GM18502 (cell line): Measurements from ENCODE around the gene PROZ.
"Not testable (repeated sequence)": the region's sequence is repeated elsewhere in the genome, so short reads cannot be mapped to it uniquely, and the experiment has no call there.

Source experiments
- ATAC-seq: cut with Tn5 transposase; IDR thresholded peaks from one replicate; pipeline ENCODE4 v1.9.1; 2021; ENCODE audit warnings: mild to moderate bottlenecking; ENCODE audit not compliant: unreplicated experiment, poor library complexity

The PROZ gene

DNA sequence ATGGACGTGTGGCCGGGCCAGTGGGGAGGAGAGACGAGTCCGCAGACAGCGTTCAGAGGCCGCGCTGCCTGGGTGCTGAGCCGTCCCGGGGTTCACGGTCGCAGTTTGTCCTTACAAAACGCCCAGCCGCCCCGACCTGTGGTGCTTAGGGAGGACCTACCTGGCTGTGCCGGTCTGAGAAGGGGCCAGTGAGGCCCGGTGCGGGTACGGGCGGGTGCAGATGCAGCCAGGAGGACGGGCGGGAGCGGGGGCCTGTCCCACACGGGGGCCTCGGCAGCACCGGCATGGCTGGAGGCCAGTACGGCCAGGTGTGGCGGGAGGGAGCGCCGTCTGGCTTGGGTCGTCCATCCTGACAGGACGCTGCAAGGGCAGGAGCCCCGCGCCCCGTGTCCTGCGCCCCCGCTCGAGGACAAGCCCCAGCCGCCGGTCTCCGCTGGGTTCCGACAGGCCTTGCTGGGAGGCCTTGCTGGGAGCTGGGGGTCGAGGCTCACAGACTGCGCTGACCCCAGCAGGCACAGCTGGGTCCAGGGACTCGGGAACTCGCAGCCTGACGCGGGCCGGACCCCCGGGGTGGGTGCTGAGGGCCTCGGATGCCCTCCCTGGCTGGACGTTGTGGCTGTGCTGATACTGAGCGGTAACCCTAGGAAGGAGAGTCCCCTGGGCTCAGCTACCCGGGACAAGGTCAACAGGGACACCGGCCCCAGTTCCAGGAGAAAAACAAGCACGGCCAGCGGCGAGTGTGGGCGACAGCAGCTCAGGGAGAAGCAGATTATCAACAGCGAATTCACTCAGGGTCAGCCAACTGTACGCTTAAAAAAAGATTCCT is 5.3 kb upstream of the PROZ start:
- ATAC-seq = peak; percentile 31

DNA sequence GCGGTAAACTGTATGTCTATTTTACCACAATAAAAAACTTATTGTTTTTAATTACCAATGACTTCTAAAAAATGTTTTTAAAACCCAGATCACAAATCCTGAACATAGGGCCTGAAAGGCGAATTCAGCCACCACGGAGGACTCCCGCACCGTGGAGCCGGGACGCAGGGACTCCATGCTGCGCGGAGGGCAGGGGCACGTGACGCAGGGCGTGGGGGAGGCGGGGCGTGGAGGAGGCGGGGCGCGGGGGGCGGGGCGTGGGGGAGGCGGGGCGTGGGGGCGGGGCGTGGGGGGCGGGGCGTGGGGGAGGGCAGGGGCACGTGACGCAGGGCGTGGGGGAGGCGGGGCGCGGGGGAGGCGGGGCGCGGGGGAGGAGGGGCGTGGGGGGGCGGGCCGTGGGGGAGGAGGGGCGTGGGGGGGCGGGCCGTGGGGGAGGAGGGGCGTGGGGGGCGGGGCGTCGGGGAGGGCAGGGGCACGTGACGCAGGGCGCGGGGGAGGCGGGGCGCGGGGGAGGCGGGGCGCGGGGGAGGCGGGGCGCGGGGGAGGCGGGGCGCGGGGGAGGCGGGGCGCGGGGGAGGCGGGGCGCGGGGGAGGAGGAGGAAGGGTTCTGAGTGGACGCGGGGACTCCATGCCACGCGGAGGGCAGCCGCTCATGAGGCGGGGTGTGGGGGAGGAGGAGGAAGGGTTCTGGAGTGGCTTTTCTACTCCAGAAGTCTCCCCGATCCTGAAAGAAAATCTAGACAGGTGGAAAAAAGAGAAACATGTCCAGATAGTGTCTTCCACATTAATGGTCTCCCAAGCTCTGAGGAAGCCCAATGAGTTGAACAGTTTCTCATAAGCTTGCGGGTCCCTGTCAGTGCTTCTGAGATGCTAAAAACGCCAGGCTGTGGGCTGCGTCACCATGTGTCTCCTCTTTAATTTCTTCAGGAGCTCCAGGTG is 4.4 kb upstream of the PROZ start:
- peak; percentile 66 for ATAC-seq

DNA sequence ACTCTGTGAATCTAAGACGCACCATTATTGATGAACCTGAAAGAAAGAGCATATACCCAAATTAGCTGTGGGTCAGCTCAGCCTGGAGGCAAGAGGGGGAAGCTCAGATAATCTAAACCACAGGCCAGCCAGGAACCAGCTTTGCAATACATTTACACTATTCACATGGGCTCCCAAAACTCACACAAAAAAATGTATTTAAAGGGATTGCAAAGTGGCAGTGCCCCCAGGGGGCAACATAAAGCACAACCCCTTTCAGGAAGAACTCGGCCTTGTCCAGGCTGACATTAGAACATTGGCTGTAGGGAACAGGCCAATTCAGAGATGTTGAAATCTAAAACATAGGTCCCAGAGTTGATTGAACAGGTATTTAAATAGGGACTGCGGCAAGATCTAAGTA is 3.2 kb upstream of the PROZ start:
- ATAC-seq = no peak

DNA sequence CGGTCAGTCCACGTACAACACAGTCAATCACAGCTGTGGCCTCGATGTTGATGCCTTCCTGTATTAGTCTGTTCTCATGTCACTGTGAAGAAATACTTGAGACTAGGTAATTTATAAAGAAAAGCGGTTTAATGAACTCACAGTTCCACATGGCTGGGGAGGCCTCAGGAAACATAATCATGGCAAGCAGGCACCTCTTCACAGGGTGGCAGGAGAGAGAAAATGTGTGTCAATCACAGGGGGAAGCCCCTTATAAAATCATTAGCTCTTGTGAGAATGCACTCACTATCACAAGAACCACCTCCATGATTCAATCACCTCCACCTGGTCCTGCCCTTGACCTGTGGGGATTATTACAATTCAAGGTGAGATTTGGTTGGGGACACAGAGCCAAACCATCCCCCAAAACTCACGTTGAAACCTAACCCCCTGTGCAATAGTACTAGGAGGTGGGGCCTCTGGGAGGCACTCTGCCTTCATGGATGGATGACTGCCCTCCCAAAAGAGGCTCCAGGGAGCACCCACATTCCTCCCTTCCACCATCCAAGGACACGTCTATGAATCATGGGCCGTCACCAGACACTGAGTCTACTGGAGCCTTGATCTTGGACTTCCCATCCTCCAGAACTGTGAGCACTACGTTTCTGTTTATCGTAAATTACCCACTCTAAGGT is 2.3 kb upstream of the PROZ start:
- no peak for ATAC-seq

DNA sequence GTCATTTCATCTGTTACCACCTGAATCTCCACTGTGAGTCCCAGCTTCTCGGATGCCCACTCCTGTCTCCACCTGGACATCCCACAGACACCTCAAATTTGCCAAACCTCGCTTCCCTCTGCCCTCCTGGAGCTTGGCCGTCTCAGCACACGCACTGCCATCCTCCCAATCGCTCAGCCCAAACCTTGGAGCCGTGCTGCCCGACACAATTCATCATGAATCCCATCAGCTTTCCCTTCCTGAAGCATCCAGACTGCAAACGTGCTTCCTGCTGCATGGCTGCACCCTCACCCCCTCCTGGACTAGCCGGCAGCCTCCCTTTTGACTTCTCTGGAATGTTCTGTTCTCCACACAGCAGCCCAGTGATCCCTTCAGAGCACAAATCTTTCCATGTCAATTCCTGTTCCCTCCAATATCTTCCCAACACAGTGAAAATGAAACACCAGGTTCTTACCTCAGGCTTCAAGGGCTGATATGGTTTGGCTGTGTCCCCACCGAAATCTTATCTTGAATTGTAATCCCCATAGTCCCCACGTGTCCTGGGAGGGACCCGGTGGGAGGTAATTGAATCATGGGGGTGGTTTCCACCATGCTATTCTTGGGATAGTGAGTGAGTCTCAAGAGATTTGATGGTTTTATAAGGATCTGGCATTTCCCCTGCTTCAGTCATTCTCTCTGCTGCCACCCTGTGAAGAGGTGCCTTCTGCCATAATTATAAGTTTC is 1.1 kb upstream of the PROZ start:
- ATAC-seq = no peak

DNA sequence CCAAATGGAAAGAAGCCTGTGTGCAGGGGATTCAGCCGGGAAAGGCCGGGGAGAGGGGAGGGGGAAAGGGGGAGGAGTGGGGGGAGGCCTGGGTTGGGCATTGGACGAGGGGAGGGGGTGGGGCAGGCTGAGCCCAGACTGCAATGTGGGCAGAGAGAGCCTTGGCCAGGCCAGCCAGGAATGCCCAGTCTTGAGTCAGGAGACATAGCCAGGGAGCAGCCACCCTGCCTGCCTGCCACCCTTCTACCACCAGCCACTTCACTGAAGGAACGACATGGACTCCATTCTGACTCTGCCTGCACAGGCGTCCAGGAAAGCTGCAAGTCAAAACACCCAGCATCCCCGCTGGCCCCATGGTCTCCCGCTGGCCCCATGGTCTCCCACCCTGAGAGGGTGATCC is 498 bp downstream of the PROZ start:
- ATAC-seq = no peak

DNA sequence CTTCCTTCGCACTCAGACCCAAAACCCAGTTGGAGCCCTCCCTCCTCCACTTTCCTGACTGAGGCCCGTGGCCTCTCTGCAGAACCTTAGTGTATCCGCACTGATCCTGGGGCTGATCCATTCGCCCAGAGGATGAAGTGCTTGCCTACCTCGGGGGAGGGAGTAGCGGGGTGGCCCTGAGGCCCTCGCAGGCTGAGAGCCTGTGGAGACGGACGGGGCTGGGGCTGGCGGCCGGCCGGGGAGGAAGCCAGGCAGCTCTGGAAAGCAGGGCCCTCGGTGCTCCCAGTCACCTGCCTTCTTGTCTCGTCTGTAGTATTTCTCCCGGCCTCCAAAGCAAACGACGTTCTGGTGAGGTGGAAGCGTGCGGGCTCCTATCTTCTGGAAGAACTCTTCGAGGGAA is 1.3 kb downstream of the PROZ start:
- ATAC-seq = no peak

DNA sequence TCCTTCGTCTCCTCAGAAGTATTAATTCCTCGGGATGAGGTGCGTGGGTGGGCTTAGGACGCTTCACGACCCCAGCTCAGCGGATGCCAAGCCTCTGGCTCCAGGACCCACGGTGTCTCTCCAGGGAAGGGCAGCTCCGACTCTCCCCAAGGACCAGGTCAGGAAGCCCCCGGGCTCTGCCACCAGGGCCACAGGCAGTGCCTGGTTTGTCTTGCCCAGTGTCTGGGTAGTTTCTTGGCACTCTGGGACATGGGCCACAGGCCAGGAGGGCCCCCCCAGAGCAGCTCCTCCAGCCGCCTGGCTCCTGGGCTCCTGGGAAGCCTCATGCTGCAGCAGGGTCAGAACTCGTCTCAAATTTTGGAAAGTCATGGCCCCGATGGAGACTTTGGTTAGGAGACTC is 2.5 kb downstream of the PROZ start:
- ATAC-seq = no peak

DNA sequence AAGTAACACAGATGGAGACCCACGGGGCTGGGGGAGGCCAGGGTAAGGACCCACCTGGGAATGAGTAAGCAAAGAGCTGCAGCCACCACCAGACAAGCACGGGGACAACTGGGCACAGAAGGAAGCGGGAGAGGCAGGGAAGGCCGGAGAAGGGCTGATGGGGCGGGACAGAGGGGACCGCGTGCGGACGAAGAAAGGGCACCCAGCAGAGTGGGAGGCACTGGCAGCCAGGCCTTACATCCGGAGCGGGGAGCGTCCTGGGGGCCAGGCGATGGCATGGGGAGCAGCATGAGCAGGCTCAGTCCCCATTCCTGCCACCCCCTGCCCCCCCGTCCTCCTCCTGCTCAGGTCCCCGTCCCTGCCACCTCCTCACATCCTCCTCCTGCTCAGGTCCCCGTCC is 3.0 kb downstream of the PROZ start:
- no peak for ATAC-seq

DNA sequence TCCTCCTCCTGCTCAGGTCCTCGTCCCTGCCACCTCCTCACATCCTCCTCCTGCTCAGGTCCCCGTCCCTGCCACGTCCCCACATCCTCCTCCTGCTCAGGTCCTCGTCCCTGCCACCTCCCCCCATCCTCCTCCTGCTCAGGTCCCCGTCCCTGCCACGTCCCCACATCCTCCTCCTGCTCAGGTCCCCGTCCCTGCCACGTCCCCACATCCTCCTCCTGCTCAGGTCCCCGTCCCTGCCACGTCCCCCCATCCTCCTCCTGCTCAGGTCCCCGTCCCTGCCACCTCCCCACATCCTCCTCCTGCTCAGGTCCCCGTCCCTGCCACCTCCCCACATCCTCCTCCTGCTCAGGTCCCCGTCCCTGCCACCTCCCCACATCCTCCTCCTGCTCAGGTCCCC is 3.5 kb downstream of the PROZ start:
- ATAC-seq = not testable (repeated sequence)

DNA sequence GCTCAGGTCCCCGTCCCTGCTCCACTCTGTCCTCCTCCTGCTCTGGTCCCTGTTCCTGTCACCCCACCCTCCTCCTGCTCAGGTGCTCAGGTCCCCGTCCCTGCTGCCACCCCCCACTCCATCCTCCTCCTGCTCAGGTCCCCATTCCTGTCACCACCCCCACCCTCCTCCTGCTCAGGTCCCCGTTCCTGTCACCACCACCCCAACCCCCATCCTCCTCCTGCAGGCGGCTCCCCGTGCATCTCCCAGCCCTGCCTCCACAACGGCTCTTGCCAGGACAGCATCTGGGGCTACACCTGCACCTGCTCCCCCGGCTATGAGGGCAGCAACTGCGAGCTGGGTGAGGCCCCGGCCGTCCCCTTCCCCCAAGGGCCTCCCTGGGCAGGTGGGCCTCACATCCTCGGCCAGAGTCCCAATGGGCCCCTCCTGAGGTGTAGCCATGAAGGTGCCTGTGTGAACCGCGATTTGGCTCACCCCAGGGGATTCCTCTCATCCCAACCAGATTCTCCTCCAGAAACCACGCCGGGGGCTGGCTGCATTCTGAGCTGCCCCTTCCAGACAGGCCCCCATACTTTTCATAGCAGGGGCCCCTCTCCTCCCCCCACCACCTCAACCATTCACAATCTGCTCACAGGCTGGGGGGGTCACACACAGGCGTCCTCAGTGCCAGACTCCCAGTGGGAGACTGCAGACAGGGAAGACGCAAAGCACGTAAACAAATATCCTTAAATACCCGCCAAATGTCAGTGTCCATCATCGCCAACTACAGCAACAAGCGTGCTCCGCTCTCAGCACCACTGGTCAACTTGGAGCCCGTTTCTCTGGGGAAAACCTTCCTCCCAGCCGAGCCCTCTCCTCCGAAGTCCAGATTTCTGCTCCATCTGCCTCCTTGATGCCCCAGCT is 4.6 kb downstream of the PROZ start:
- ATAC-seq = no peak

DNA sequence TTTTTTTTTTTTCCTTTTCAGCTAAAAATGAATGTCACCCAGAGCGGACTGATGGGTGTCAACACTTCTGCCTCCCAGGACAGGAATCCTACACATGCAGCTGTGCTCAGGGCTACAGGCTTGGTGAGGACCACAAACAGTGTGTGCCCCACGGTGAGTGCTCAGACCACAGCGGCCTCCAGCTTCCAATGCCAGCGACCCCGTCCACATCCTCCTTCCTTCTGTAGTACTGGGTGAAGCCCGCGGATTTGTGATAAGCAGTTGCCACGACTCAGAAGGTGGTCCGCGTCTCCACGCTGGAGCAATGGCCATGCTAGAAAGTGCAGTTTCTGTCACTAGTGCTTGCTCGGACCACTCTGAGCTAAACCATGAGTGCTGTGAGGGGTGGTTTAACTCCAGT is 6.0 kb downstream of the PROZ start:
- ATAC-seq = no peak

DNA sequence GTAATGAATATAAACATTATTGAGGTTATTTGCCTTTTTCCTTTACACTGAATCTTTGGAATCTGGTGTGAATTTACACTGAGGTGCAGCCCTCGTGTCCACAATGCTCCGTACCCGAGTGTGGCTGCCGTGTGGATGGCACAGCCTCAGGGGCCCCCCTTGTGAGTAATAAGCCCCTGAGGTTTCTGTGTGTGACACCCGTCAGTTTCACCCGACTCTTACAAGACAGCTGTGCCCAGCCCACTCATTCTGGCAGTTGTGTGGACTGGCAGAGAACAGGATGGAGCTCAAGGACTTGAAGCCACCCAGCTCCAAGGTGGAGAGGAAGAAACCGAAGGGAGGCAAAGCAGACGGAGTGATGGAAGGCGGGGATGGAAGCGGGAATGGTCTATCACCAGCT is 7.8 kb downstream of the PROZ start:
- ATAC-seq = no peak

DNA sequence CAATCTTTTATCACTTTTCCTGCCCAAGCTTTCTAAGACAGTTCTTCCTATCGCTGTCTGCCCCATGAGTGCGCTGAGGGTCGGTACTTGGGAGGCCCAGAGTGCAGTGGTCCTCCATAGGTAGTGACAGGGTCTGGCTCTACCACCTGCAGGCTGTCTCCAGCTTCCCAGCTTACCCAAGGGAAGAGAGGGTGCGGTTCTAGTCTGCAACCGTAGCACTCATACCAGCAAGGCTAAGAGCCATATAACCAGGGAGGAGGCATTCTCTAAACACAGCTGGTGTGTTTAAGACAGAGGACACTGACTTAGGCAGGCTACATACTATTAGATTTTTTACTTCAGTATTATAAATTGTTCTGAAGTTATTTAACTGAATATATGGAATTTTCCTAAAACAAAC is 8.2 kb downstream of the PROZ start:
- no peak for ATAC-seq

DNA sequence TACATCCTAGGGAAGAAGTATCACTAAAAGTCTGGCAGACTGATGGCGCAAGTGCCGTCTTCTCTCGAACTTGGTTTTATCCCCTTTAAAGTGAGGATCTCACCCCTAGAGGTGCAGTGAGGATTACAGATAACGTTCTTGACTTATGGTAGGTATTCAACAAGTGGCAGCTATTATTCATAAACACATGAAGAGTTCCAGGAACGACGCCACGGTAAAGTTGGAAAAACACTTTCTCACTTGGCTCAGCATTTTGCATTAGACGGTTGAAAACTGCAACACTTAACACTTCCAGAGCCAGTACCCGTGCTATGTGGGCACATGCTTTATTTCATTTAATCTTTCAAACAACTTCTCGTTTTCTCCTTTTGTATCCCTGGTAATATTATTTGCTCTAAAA is 8.7 kb downstream of the PROZ start:
- no peak for ATAC-seq

DNA sequence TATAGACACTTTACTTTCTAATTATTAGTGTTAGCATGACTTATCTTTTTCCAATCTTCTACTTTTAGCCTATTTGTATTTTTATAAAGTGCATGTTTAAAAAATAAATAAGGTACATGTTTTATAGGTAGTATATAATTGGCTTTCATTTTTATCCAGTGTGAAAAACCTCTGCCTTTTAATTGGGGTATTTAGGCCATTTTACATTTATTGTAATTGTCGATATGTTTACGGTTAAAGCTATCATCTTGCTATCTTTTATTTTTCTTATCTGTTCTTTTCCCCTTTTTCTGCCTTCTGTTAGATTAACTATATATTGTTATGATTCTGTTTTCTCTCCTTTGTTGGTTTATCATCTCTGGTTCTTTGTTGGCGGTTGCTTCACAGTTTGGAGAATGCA is 9.1 kb downstream of the PROZ start:
- no peak for ATAC-seq

DNA sequence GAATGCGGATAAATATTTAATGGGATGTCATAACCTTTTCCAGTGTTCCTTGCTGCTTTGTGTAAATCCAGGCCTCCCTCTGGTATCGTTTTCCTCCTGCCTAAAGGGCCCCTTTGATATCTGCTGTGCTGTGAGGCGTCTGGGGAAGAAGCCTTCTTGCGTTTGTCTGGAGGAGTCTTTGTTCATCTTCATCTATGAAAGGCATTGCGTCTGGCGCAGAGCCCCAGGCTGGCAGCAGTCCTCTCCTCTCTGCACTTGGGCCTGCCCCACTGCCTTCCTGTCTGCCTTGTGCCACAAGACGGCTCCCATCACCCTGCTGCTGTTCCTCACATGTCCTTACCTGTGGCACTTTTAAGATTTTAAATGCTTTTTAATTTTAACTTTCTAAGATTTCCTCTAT is 9.8 kb downstream of the PROZ start:
- ATAC-seq = no peak

DNA sequence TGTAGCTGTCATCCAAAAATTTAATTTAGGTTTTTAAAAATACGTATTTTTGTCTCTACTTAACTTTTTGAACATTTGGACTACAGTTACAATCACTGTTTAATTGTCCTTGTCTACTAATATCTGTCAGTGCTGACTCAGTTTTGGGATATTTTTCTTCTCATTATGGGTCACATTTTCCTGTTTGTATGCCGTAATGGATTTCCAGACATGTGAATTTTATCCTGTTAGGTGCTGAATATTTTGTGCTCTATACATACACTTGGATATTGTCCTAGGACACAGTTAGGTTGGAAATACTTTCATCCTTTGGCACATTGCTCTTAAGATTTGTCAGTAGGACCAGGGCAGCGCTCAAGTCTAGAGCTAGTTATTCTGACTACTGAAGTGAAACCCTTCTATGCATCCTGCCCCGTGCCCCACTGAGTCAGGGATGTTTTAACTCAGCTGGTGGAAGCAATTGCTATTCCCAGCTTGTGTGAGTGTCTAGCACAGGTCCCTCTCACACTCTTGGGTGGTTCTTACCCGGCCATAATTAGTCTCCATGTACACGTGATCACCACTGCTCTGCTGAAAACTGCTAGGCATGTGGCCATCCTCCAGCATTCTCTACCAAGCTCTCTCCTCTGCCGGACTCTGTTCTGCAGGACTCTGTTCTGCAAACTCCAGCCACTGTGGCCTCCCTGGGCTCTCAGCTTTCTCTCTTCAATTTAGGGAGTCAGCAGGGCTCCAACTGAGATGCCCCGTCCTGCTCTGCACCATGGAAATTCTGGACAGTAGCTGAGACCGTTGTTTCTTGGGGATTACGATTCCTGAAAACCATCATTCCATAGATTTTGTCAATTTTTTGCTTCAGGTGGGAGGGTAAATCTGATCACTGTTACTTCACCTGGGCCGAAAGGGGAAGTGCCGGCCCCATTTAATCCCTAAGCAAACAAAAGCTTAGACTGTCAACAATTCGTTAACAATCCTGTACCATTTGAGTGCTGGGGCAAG is 11.1 kb downstream of the PROZ start:
- no peak for ATAC-seq
